Stimulated activated CD8-positive, alpha-beta memory T cell treated with anti-CD3 and anti-CD28 coated beads, Interleukin-7, amount 100 ng/mL, for 4 hours (primary cell): Measurements from ENCODE around the gene SUPT16H.
"Not testable (repeated sequence)": the region's sequence is repeated elsewhere in the genome, so short reads cannot be mapped to it uniquely, and the experiment has no call there.

ENCODE experiments used
- DNase-seq, 2 donors: peaks; one replicate each; pipeline ENCODE4 v3.0.0-alpha.2; 2020; ENCODE audit warnings: low read depth in 2 of 2

Gene SUPT16H

DNA sequence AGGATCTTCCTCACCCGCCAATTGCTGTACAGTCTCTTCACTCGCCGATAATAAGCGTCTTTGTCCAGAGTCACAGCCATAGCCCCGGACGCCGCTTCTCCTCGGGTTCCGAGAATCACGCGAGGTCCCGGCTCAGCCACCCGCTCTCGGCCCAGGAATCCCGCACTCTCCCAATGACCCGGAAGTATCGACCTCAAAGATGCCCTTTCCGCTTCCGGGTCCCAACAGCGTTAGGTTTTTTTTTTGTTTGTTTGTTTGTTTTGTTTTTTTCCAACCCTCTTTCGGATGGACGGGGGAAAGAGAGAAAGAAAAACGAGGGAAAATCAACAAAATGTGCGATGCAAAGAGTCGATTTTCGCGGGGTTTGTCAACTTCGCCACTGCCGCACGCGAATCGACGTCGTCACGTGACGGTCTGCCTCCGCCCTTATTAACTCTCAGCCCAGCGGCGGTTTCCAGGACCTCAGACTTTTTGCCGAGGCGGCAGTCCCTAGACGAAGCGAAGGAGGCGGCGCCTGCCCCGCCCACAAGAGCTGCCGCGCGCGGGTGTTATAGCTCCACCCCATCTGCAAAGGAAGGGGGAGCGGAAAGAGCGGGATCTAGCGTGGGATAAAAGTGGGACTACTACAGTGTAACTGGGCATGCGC lies at the start of gene SUPT16H:
Gene SUPT16H, minus strand, starts transcription at position 172 of the 646 bp plus-strand sequence. Its CDS starts 92 bp downstream, at position 80.
- peak; percentile 92 to 93 for DNase-seq

DNA sequence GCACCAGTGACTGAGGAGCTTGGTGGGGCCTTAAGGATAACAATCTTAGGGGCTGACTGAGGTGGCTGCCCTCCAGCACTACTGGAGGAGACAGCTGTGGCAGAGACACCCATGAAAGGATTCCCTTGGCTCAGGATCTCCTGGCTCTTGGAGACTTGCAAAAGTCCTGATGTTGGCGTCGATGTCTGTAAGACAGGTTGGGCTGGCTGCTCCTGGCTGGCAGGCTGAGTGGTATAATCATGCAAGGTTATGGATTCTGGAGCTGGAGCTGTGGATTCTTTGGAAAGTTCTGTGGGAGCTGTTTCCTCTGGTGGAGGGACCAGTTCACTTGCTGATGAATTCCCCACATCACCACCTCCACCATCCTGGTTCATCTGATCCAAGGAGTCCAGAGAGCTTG lies 47.3 kb upstream of the SUPT16H start:
- DNase-seq: no peak

DNA sequence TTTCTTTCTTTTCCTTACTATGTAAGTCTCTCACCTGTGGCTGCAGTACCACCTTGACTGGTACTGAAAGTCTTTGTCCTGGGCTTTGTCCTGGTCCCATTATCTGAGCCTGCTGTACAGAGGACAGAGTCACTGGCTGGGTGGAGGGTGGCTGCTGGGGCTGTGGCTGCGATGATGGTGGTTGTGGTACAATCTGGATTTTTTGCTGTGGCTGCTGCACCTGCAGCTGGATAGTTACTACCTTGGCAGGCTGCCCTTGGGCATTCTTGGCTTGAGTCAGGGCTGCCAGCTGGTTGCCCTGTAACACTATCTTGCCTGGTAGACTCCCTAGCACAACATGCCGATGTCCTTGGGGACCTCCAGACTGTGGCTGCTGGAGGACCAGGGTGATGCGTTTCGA lies 45.1 kb upstream of the SUPT16H start:
- DNase-seq: no peak

DNA sequence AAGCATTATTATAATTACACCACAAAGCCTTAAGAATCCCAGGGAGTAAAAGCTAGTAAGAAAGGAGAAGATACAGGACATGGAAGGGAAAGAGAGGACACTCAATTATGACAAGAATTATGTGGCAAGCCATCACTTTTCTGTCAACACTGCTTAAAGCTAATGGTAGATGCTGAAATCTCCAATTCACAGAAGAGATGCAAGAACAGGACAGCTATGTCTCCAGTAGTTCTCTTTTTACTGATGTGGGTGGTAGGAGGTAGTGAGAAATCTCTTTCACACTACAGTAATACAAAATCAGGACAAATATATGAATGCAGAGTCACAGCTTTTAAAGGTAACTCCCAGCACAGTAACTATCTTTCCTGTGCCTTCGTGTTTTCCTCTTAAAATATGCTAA lies 42.9 kb upstream of the SUPT16H start:
- no peak for DNase-seq

DNA sequence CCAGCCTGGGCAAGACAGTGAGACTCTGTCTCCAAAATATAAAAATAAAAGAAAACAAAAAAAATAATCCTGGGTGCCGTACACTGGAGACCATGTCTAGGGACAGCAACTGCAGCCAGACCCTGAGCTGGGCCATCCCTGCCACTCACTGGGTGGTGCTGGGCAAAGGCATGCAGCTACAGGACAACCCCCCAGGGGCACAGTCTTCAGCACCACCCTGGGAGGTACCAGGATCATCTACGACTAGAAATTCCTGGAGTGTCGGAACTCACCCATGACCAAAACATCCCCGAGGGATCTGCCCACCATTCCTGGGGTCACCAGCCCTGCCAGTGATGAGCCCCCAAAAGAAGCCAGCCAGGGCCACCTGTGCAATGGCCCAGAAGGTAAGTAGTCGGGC lies 35.7 kb upstream of the SUPT16H start:
- DNase-seq: no peak

DNA sequence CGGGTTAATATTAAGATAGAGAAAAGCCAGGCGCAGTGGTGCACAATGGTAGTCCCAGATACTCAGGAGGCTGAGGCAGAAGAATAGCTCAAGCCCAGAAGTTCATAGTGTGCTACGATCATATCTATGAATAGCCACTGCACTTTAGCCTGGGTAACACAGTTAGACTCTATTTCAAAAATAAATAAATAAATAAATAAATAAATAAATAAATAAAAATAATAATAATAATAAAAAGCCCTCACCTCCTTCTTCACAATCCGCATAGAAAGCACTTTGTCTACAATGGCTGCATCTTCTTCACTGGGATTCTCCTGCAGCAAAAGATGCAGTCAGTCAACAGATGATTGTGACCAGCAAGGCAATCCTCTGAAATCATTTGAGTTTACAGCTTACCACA lies 31.5 kb upstream of the SUPT16H start:
- no peak for DNase-seq

DNA sequence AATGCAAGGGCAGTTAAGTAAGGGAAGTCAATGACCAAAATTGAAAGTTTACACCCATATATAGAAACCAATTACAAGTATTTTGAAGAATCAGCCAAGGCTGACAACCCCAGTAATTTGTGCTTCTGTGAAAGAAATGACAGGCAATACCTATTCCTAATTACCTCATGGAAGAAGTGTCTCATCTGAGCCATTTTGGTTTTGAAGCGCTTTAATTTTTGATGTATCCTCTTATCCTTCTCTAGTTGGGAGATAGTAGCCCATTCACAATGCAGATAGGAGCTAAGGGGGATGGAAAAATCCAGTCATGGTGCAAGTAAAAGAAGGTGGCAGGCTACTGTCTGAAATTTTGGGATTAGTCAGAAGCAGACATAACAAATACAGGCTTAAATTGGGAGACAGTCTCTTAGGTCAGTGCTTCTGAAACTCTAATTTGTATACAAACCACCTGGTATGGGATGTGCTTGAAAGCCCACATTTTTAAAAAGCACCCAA lies 30.4 kb upstream of the SUPT16H start:
- no peak for DNase-seq

DNA sequence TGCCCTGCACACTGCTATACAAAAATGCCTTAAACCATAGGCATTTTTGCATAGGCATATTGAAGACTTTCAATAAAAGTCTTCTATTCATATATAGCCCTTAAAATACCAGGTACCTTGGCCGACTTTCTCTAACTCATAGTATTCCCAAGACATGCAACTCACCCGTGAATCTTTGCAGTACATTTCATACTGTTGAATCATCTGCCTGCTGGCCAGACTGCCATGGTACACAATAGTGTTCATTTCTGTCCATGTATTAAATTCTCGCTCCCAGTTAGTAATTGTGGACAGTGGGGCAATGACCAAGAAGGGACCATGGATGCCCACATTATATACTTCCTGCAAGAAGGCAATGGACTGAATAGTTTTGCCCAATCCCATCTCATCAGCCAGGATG lies 24.3 kb upstream of the SUPT16H start:
- DNase-seq: no peak

DNA sequence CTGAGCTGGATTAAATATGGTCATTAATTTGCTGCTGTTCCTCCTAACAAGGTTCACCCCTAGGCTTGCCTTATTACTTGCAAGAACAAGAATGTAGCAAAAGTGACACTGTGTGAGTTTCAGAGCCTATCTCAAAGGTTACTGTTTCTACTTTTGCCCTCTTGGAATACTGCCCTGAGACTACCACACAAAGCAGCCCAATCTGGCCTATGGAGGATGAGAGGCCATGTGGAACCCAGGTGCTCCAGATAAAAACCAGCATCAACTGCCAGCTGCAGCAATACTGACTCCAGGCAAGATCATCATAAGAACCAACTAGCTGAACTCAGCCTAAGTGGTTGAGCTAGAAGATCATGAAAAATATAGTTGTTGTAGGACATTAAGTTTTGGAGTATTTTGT lies 22.4 kb upstream of the SUPT16H start:
- DNase-seq: no peak

DNA sequence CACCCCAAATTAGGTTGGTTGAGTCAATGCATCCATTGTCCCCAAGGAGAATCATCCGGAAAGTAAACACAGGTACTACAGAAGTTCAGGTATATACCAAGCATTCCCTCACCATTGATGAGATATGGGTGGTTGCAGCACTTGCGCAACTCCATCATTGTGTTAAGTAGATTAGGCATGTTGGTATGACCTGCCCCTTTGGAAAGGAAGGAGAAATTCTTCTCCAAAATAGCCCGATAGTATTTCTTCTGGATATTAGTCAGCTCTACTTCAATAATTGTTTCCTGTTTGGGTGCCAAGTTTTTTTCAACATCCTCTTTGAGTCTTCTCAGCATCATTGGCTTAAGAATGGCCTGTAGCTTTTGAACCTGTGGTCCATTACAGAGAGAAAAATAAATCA lies 21.3 kb upstream of the SUPT16H start:
- no peak for DNase-seq

DNA sequence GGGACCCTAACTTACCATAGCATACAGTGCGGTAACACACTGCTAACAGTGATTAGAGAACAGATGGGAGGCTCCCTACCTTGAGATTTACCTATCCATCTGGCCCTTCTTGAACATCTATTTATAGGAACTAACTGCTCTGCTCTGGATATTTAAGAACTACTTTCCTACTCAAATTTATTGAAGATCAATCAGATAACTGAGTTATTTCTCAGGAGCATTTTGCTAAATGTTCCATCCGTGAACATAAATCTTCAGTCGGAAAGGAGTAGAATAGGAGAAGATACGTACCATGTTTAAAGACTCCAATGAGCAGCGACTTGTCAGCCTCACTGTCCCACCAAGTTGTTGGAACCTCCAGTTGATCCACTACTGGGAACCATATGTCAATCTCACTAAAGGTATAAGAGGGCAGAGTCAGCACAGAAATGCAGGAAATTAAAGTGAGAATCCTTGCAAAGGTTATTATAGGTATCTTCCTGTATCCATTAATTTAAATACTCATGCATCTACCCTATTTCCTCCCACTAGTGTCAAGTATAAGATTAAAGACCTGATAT lies 15.6 kb upstream of the SUPT16H start:
- no peak for DNase-seq

DNA sequence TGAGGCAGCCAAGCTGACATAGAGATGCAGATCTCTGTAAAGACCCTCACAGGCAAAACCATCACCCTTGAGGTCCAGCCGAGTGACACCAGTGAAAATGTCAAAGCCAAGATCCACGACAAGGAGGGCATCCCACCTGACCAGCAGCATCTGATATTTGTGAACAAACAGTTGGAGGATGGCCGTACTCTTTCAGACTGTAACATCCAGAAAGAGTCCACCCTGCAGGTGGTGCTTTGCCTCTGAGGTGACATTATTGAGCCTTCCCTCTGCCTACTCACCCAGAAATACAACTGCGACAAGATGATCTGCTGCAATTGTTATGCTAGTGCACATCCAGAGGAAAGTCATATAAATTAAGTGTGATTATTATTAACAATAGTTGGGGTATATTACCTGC lies 15.1 kb upstream of the SUPT16H start:
- no peak for DNase-seq

DNA sequence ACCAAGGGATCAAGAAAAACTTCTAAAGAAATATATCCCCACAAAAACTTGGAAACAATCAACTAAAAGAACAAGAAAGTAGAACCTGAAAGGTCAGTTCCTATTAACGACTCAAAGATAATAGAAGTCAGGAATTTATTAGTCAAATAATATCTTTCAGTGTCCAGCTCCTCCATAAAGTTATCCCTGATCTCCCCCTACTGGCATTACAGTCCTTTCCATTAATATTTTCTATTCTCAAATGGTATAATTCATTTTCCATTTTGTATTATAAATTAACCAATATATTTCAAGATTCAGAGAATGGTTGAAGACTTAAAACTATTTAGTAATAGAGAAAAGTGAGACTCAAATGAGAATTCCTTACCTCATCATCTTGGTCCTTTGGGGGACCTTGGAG lies 11.6 kb upstream of the SUPT16H start:
- DNase-seq: no peak

DNA sequence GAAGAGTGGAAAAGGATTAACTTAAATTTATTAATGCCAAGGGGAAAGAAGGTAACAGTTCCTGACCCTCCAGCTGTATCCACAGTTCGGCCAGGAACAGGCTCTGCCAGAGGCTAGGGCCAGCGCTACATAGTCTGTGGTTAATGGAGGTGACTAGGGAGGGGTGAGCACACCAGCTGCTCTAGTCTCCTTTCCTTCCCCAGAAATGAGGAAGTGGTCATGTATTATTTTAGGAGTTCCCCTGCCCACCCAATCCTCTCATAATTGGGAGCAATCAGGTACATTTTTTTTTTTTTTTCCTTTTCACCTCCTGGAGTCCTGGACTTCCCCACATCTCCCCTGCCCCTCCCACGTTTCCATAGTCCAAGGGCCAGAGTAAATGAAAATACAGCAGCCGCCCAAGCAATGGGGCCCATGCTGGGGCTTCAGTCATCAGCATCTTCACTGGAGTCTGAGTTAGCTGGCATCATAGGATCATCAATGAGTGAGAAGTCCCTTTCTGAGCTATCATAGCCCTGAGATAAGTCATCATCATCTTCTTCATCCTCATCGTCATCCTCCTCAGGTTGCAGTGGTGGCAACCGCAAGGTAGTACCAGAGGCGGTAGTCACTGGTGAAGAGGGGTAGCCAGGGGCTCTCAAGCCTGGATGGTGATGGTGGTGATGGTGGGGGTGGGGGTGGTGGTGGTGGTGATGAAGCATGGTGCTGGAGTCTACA lies 1.5 kb upstream of the SUPT16H start:
- DNase-seq: no peak

DNA sequence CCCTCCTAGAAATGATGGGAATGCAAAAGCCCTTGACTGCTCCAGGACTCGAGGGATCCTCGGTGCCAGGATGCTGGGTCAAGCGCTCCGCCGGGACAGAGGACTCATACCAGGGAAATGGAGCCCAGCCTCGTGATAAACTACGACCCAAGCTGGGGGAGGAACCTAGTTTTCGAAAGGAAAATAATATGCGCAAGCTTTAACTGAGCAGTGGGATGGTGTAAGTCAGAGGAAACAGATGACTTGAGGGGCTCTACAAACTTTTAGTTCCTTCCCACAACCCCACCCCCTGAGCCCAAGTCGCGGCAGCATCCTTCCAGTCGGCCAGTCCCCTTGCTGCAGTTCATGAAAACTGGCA lies 654 bp upstream of the SUPT16H start:
- DNase-seq: peak in 1 of 2 donors; percentile 29

DNA sequence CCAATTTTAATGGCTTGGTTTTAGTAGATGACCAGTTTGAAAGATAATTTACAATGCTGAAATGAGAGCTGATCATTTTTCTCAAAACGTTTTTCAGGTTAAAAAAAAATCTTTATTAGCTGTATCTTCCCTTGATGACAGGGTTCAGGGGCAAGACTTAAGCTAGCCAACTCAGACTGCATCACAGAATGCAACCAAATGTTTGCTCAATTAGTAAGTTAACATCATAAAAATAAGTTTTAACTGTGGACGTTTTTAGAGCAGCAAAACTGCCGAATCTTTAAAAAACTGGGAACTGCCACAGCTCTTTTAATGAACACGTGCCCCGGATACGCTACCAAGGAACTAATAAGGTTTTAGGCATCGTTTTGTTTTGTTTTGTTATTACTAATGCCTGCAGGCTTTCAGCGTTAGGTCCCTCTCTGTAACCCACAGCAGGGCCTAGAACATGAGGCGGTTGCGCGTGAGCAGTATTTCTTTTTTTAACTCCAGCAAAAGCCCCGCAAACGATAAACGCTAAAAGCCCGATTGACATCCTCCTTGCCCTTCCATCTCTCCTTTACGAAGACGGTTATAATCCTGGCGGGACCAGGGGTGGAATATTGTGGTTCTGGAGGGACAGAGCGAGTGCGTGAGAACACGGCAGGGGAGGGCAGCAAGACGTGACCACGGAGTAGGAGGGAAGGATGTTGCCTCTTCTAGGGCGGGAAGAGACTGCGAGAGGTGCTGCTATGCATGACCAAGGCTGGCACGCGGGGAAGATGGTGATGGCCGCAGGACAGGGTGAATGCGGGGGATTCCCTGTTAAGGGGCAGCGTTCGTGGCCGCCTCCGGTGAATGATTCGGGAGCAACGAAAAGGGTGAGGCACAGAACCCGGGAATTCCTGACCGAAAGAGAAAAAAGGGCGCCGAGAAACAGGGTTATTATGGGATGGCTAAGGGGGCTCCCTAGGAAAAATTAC lies 652 bp downstream of the SUPT16H start:
- DNase-seq: peak; percentile 11 to 28

DNA sequence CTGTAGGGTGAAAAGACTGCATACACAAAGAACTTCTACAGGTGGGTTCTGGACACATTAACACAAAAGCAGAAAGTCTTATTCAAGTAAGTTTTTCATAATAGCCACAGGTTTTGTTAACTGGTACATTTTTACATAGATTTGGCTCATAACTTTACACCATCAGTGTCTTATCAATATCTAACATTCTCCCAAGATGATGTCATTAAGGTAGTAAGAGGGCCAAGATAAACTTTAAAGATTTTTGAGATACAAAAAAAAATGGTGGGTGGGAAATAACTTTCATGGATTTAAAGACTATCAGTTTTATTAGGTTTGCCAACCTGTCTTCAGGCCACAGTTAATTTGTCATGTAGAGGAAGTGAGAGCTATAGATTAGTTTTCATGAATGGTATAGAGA lies 1.7 kb downstream of the SUPT16H start:
- DNase-seq: no peak

DNA sequence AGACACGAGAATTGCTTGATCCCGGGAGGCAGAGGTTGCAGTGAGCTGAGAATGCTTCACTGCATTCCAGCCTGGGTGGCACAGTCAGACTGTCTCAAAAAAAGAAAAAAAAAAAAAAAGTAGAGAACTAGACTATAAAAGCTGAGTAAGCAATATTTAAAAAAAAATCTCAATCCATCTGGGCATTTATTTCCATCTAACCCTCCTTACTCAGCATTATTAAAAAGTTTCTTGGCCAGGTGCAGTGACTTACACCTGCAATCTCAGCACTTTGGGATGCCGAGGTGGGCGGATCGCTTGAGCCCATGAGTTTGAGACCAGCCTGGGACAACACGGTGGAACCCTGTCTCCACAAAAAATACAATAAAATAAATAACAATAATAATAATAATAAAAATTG lies 4.5 kb downstream of the SUPT16H start:
- DNase-seq: no peak

DNA sequence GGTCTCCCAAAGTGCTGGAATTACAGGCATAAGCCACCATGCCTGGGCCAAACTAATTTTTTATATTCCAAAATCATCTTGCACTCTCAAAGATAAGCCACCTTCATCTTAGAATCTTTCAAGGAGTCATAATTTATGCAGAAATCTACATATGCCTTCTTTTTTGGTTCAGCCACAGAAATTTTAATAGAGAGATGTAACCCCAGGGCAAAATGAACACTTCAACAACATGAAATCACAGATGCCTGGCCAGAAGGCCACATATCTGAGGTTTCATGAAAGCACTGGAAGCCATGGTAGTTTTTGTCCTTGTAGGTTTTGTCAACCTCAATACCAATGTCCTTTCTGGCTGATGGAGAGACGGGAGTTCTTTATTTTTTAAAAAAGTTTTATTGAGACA lies 9.8 kb downstream of the SUPT16H start:
- DNase-seq: no peak

DNA sequence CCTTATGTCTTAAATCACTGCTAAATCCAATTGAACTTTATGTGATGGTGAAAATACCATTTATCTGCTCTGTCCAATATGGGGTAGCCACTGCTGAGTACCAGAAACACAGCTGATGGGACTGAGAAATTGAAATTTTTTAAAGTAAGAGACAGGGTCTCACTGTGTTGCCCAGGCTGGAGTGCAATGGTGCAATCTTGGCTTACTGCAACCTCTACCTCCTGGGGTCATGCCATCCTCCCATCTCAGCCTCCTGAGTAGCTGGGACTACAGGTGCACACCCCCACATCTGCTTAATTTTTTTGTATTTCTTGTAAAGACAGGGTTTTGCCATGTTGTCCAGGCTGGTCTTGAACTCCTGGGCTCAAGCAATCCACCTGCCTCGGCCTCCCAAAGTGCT lies 11.0 kb downstream of the SUPT16H start:
- not testable (repeated sequence) for DNase-seq

DNA sequence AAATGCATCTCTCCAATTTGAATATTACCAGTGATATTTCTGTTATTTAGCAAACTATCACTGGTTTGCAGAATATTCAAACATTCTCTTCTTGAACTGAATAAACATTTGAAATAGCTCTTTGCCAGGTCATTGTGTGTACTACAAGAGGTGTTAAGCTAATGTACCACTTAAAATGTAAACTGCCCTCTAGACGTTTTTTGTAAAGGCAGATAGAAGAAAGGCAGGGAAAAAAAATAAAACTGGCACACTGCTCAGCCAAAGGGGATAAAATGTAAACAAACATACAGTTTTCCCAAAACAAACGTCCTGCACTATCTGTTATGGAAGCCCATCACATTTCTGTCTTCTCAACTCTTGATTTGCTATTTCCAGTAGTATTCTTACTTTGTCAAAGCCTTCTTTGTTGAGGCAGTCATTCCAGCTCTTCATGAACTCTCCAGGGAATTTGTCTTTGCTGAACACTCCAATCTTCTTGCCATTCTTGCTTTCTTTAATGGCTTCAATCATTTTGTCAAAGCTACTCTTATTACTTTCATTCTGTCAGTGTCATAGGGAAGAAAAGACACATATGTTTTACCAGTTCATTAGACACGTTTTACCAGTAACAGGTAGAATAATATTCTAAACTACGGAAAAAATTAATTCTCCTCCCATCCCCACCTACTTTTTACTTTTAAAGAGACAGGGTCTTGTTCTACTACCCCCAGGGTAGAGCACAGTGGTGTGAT lies 13.7 kb downstream of the SUPT16H start:
- DNase-seq: no peak
